ENCODE measurements around the gene FOXD4L4.
"Not testable (repeated sequence)": the region's sequence is repeated elsewhere in the genome, so short reads cannot be mapped to it uniquely, and the experiment has no call there.

Gene FOXD4L4

DNA sequence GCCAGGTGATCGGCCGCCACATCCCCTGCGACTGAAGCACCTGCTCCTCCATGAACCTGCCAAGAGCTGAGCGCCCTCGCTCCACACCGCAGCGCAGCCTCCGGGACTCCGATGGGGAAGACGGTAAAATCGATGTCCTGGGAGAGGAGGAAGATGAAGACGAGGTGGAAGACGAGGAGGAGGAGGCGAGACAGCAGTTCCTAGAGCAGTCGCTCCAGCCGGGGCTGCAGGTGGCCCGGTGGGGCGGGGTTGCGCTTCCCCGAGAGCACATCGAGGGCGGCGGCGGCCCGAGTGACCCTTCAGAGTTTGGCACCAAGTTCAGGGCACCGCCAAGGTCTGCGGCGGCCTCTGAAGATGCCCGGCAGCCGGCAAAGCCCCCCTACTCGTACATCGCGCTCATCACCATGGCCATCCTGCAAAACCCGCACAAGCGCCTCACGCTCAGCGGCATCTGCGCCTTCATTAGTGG is at the start of gene FOXD4L4:
Gene FOXD4L4, plus strand, starts transcription at position 51 of the 469 bp plus-strand sequence. Its CDS starts 0 bp downstream, at position 51.
- H3K27me3 ChIP-seq (ENCODE audit: control insufficient read depth, insufficient read depth, low read length); H3K79me2 ChIP-seq; H2AFZ ChIP-seq; H3K9me3 ChIP-seq (ENCODE audit: control insufficient read depth, low read length); H3K27ac ChIP-seq; H3K9ac ChIP-seq; H3K36me3 ChIP-seq (ENCODE audit: control insufficient read depth, insufficient read depth, low read length); H3K4me2 ChIP-seq (ENCODE audit: low read length); H3K4me1 ChIP-seq; H3K4me3 ChIP-seq (ENCODE audit: low read depth, low read length): not testable (repeated sequence)

- not testable (repeated sequence) for H3K4me1 ChIP-seq; H3K4me2 ChIP-seq (ENCODE audit: low read length); H3K27me3 ChIP-seq (ENCODE audit: control insufficient read depth, insufficient read depth, low read length); H3K9me3 ChIP-seq (ENCODE audit: control insufficient read depth, low read length); H3K36me3 ChIP-seq (ENCODE audit: control insufficient read depth, insufficient read depth, low read length); H3K79me2 ChIP-seq; H3K9ac ChIP-seq; H2AFZ ChIP-seq; H3K4me3 ChIP-seq (ENCODE audit: low read depth, low read length); H3K27ac ChIP-seq
Measured at GRCh38 chr9:65703550-65703949, 33.4 kb upstream of the FOXD4L4 start.

DNA sequence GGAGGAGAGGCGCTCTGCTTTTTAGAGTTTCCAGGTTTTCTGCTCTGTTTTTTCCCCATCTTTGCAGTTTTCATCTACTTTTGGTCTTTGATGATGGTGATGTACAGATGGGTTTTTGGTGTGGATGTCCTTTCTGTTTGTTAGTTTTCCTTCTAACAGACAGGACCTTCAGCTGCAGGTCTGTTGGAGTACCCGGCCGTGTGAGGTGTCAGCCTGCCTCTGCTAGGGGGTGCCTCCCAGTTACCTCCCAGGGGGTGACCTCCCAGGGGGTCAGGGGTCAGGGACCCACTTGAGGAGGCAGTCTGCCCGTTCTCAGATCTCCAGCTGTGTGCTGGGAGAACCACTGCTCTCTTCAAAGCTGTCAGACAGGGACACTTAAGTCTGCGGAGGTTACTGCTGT is 22.5 kb upstream of the FOXD4L4 start:
- H2AFZ ChIP-seq; H3K4me2 ChIP-seq (ENCODE audit: low read length); H3K4me3 ChIP-seq (ENCODE audit: low read depth, low read length); H3K27me3 ChIP-seq (ENCODE audit: control insufficient read depth, insufficient read depth, low read length); H3K79me2 ChIP-seq; H3K36me3 ChIP-seq (ENCODE audit: control insufficient read depth, insufficient read depth, low read length); H3K9me3 ChIP-seq (ENCODE audit: control insufficient read depth, low read length); H3K4me1 ChIP-seq; H3K9ac ChIP-seq; H3K27ac ChIP-seq: not testable (repeated sequence)

DNA sequence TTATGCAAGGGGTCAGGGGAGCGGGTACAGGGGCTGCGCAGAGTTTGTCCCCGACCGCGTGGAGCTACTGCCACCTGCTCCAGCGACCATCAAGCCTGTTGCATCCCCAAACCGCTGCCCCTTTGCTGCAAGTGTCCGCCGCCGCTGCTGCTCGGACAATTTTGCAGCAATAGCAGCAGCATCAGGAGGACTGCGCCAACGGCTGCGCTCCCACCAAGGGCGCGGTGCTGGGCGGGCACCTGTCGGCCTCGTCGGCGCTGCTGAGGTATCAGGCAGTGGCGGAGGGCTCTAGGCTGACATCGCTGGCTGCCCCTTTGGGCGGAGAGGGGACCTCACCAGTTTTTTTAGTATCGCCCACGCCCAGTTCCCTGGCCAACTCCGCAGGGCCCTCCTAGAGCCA is 1.2 kb downstream of the FOXD4L4 start:
- not testable (repeated sequence) for H3K4me3 ChIP-seq (ENCODE audit: low read depth, low read length); H3K27me3 ChIP-seq (ENCODE audit: control insufficient read depth, insufficient read depth, low read length); H3K27ac ChIP-seq; H3K36me3 ChIP-seq (ENCODE audit: control insufficient read depth, insufficient read depth, low read length); H3K9me3 ChIP-seq (ENCODE audit: control insufficient read depth, low read length); H3K9ac ChIP-seq; H3K4me2 ChIP-seq (ENCODE audit: low read length); H3K4me1 ChIP-seq; H2AFZ ChIP-seq; H3K79me2 ChIP-seq
